GM19099 (cell line): ENCODE results near the gene KRT222.

Source experiments
- POLR2A ChIP-seq: IDR thresholded peaks from 3 replicates; pipeline ENCODE4 v1.6.1; 2011; ENCODE audit warnings: low read depth; ENCODE audit not compliant: insufficient read length; ENCODE audit errors: extremely low read depth

The KRT222 gene

GRCh38 chr17:40610359-40610758, 54.6 kb downstream of the KRT222 start:
- no peak for TF ChIP-seq POLR2A

DNA sequence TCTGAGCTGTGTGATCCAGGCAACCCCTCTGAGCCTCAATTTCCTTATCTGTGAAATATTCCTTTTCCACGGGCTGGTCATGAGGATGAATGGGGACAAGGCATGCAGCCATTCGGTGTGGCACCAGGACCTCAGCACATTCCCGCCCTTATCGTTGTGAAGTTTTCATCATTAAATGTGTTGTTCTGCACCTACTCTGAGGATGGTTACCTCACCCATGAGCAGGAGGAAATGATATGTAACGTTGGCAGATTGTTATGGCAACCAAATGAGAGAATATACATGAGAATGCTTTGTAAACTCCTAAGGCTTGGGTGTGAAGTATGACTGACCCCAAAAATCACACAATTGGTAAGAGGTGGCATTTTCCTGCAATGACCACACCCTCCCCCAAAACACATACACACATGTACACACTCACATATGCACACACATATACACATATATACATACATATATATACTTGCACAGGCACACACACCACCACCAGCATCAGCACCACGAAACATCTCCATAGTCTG, 56.9 kb downstream of the KRT222 start:
- no peak for TF ChIP-seq POLR2A

DNA sequence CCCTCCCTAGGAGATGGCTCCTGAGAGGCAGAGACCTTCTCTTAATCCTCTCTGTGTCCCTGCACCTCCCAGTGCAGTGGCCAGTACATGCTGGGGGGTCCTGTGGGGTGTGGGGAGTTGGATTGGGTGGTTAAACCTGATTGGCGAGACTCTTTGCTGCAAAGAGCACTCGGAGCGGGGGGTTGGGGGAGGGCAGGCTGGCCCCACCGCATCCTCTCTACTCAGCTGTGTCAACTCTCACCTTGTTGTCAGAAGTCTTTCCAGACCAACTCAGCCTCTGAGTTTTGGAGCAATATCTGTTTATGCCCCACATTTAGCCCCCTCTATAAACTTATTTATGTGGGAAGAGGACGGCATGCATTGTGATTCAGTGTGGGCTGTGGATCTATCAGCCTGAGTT, 57.3 kb downstream of the KRT222 start:
- no peak for TF ChIP-seq POLR2A

DNA sequence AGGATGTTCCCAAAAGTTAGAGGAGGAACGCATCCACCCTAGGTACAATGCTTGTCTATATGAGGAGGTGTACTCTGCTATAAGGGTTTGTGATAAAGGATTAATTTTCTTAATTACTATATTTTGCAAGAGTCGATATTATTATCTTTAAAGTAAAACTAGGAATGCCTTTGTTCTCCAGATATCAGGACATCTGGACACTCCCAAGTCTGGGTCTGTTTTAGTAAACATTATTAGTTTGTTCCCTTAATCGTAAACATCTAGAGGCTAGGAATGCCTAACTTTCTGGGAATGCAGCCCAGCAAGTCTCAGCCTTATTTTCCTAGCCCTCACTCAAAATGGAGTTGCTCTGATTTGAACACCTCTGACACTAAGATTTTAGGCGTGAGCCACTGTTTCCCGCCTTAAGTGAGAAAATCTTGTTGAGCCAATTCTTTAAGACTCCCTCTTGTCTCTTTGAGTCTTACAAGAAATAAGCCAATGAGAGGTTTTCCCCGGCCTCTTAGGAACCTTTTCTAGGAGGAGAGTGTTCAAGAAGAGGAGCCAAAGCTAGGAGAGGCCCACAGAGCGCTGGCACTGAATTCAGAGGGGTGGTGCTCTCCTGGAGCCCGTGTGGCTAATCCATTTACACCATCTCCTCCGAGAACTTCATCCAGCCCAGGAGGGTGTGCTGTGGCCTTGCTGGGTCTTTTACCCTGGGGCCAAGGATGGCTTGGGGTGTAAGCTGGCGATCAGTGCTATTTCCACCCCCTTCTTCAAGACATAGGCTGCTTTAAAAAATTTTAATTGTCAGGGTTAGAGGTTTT, 58.2 kb downstream of the KRT222 start:
- TF ChIP-seq POLR2A, result no peak

DNA sequence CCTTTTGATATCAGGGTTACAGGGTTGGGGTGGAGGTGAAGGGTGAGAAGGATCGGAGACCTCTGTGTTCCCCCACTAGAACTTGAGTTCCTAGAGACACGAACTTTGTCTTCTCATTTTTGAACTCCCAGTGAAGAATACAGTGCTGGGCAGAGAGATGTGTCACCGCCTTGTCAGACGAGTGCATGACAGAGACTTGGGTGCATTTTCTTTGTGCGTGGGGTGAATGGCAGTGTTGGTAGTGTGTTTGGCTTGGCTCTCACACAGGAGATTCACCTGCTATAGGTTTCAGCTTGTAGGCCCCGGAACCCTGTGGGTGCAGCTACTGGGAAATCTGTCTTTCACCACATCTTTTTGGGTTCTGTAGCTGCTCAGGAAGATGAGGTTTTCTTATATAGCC, 59.7 kb downstream of the KRT222 start:
- TF ChIP-seq POLR2A, result no peak
